HCT116 (cell line): Measurements from ENCODE around the gene TMEM47. TPM values are rescaled to one million over a fixed set of nuclear protein-coding genes. Genes with fewer than 3 reads are reported as not detected.

Experiments used
- ATAC-seq: fragments of 200-7000 bp; cut with Tn5 transposase; 2 replicates; pipeline ENCODE4 v1.9.1; 2020; ENCODE audit warnings: mild to moderate bottlenecking, moderate library complexity
- BruUV-seq: library from RNA; stranded (reverse); fragments of 400-500 nt; replicated peaks from 2 replicates; lab custom pipeline; 2021; lab: Mats Ljungman, UMichigan
- CTCF ChIA-PET: fragments of 300-600 bp; sonication (Branson Sonifier 250); formaldehyde crosslinking; loops from one replicate; lab custom pipeline; 2021; ENCODE audit warnings: antibody characterized with exemption; lab: Charles Lee
- POLR2A ChIA-PET: fragments of 300-600, 350-600 bp; sonication (Branson Sonifier 250); formaldehyde crosslinking; loops from one replicate; lab custom pipeline; 2021; ENCODE audit warnings: antibody characterized with exemption; lab: Charles Lee
- RAD21 ChIA-PET, 2 experiments: fragments of 300-600 bp; sonication (Branson Sonifier 250); formaldehyde crosslinking; loops; one replicate each; lab custom pipeline; 2023; ENCODE audit warnings: low total read pairs in 2 of 2; ENCODE audit not compliant: uncharacterized antibody in 2 of 2, unreplicated experiment in 2 of 2, low non-redundant PET in 1 of 2; lab: Charles Lee
- DNase-seq: peaks from one replicate; pipeline ENCODE4 v3.0.0-alpha.2; 2010; ENCODE audit warnings: low read depth, low spot score
- H2AFZ ChIP-seq: fragments of 200-600 bp; shearing (Covaris generic), sonication (generic); 2 replicates; pipeline ENCODE4 v1.6.1; 2017; ENCODE audit warnings: low read depth, mixed run types, mixed read lengths, antibody characterized with exemption, low read length; ENCODE audit not compliant: poor library complexity, severe bottlenecking
- H3K27ac ChIP-seq: 2 replicates; pipeline ENCODE4 v1.5.1; 2012; ENCODE audit warnings: low read depth, low read length
- H3K27me3 ChIP-seq: fragments of 200-600 bp; sonication (generic); 2 replicates; pipeline ENCODE4 v1.6.1; 2016; ENCODE audit warnings: mixed run types, low read length, mixed read lengths; ENCODE audit not compliant: insufficient read depth
- H3K36me3 ChIP-seq, 2 experiments: fragments of 200-500 bp in 1 of 2; fragments of 200-600 bp in 1 of 2; sonication (Bioruptor generic) in 1 of 2; sonication (generic) in 1 of 2; 2 replicates each; pipeline versions ENCODE4 v1.5.1 to v1.6.1; 2014 to 2016; ENCODE audit warnings: low read length in 2 of 2, inconsistent platforms in 1 of 2, mixed read lengths in 1 of 2, mixed run types in 1 of 2; ENCODE audit not compliant: insufficient read depth in 2 of 2, control insufficient read depth in 1 of 2
- H3K4me1 ChIP-seq, 2 experiments: fragments of 200-600 bp in 1 of 2; sonication (generic) in 1 of 2; 2 replicates each; pipeline versions ENCODE4 v1.5.1 to v1.6.1; 2012 to 2017; ENCODE audit warnings: low read length in 2 of 2, inconsistent platforms in 1 of 2, mild to moderate bottlenecking in 1 of 2, mixed read lengths in 1 of 2, mixed run types in 1 of 2, moderate library complexity in 1 of 2; ENCODE audit not compliant: insufficient read depth in 2 of 2, control insufficient read depth in 1 of 2
- H3K4me2 ChIP-seq: fragments of 200-600 bp; sonication (generic); 2 replicates; pipeline ENCODE4 v1.6.1; 2017; ENCODE audit warnings: mixed run types, low read length, mixed read lengths
- H3K4me3 ChIP-seq, 2 experiments: fragments of 200-600 bp in 1 of 2; sonication (generic) in 1 of 2; replicated peaks in 1 of 2; 2 replicates each; pipeline ENCODE4 v1.5.1; 2011 to 2016; ENCODE audit warnings: low read length in 2 of 2, control low read depth in 1 of 2, low read depth in 1 of 2, mild to moderate bottlenecking in 1 of 2, mixed read lengths in 1 of 2, mixed run types in 1 of 2
- H3K79me2 ChIP-seq: fragments of 200-600 bp; sonication (generic); 2 replicates; pipeline ENCODE4 v1.6.1; 2017; ENCODE audit warnings: mild to moderate bottlenecking, mixed run types, low read length, moderate library complexity, mixed read lengths; ENCODE audit not compliant: insufficient read depth
- H3K9ac ChIP-seq: fragments of 200-600 bp; sonication (generic); 2 replicates; pipeline ENCODE4 v1.6.1; 2016; ENCODE audit warnings: low read length, mixed read lengths
- H3K9me2 ChIP-seq: fragments of 200-600 bp; sonication (generic), shearing (Covaris generic); 2 replicates; pipeline ENCODE4 v1.6.1; 2017; ENCODE audit warnings: mixed run types, mild to moderate bottlenecking, moderate library complexity; ENCODE audit not compliant: insufficient read depth
- H3K9me3 ChIP-seq, 2 experiments: fragments of 200-500 bp in 1 of 2; fragments of 200-600 bp in 1 of 2; sonication (Bioruptor generic) in 1 of 2; sonication (generic) in 1 of 2; 2 replicates each; pipeline ENCODE4 v1.6.1; 2014 to 2017; ENCODE audit warnings: low read length in 2 of 2, mixed read lengths in 2 of 2, inconsistent platforms in 1 of 2, low read depth in 1 of 2, mild to moderate bottlenecking in 1 of 2, mixed run types in 1 of 2, moderate library complexity in 1 of 2; ENCODE audit not compliant: control insufficient read depth in 1 of 2, insufficient read depth in 1 of 2
- H4K20me1 ChIP-seq: fragments of 200-600 bp; sonication (generic), shearing (Covaris generic); 2 replicates; pipeline ENCODE4 v1.6.1; 2017; ENCODE audit warnings: mixed run types, mild to moderate bottlenecking, moderate library complexity; ENCODE audit not compliant: insufficient read depth
- ATF3 ChIP-seq: IDR thresholded peaks from 2 replicates; pipeline ENCODE4 v1.6.1; 2012
- EGR1 ChIP-seq: IDR thresholded peaks from 2 replicates; pipeline ENCODE4 v1.6.1; 2012; ENCODE audit warnings: low read depth
- EZH2 ChIP-seq: fragments of 200-600 bp; sonication (generic); IDR thresholded peaks from 2 replicates; pipeline ENCODE4 v1.6.1; 2017; ENCODE audit warnings: antibody characterized with exemption, mixed run types
- EZH2phosphoT487 ChIP-seq: fragments of 200-600 bp; IDR thresholded peaks from 2 replicates; pipeline ENCODE4 v1.6.1; 2018; ENCODE audit warnings: antibody characterized with exemption, borderline replicate concordance
- FOSL1 ChIP-seq: IDR thresholded peaks from 2 replicates; pipeline ENCODE4 v1.6.1; 2012; ENCODE audit warnings: low read depth
- MAX ChIP-seq: IDR thresholded peaks from 2 replicates; pipeline ENCODE4 v1.6.1; 2012
- RAD21 ChIP-seq: IDR thresholded peaks from 2 replicates; pipeline ENCODE4 v1.6.1; 2012; ENCODE audit warnings: low read depth, mild to moderate bottlenecking
- REST ChIP-seq: IDR thresholded peaks from 2 replicates; pipeline ENCODE4 v1.6.1; 2012; ENCODE audit warnings: low read depth
- SIN3A ChIP-seq: IDR thresholded peaks from 2 replicates; pipeline ENCODE4 v1.6.1; 2012; ENCODE audit warnings: low read depth
- SRF ChIP-seq: IDR thresholded peaks from 2 replicates; pipeline ENCODE4 v1.6.1; 2012; ENCODE audit warnings: low read depth
- YY1 ChIP-seq: IDR thresholded peaks from 2 replicates; pipeline ENCODE4 v1.6.1; 2011; ENCODE audit warnings: low read length, low read depth, moderate library complexity, mild to moderate bottlenecking; ENCODE audit not compliant: insufficient replicate concordance; ENCODE audit errors: extremely low read depth
- ZBTB33 ChIP-seq: IDR thresholded peaks from 2 replicates; pipeline ENCODE4 v1.6.1; 2011; ENCODE audit warnings: mild to moderate bottlenecking, low read length, moderate library complexity; ENCODE audit not compliant: insufficient replicate concordance; ENCODE audit errors: extremely low read depth
- intact Hi-C: fragments of 100-400 bp; cut with micrococcal nuclease; formaldehyde crosslinking; loops from 2 replicates; pipeline ENCODE4 v1.10.0; 2022
- total RNA-seq: library from RNA; stranded (reverse); gene quantifications from one replicate; pipeline ENCODE4 v1.2.1, GENCODE V29; 2021; ENCODE audit not compliant: unreplicated experiment

TMEM47 gene
- total RNA-seq, 1 experiment from 2014 or later, result 0.10 TPM

GRCh38 chrX:34687095-34687494 lies 30.0 kb upstream of the TMEM47 start:
- Histone ChIP-seq H3K36me3 (no peaks in the 10 kb centered on the region), H3K9me3 (no peaks in the 10 kb centered on the region), H3K4me1 (no peaks in the 10 kb centered on the region), H3K4me2 (no peak overlapping the region), H3K27ac (no peak overlapping the region), H3K9me2 (no peaks in the 10 kb centered on the region), H3K4me3 (no peak overlapping the region), H2AFZ (no peak overlapping the region), H3K9ac (no peak overlapping the region), H3K27me3 (no peaks in the 10 kb centered on the region), H3K79me2 (no peaks in the 10 kb centered on the region), H4K20me1 (no peaks in the 10 kb centered on the region)
- ChIA-PET CTCF (no interaction called here), RAD21 (no interaction called here), POLR2A (no interaction called here)
- BruUV-seq, result no TSS peak
- DNase-seq, result no peak
- no peak for ATAC-seq
- TF ChIP-seq FOSL1 (no peak), EZH2phosphoT487 (no peak), SRF (no peak), MAX (no peak), REST (no peak), EZH2 (no peak), EGR1 (no peak), YY1 (no peak), ZBTB33 (no peak), RAD21 (no peak), ATF3 (no peak), SIN3A (no peak)
- intact Hi-C loops, result no loop called here
